DOHH2 (cell line): ENCODE measurements around the gene IMPDH1.

ENCODE experiments used
- H3F3A ChIP-seq: fragments of 200-600 bp; sonication (generic), shearing (Covaris generic); 2 replicates; pipeline ENCODE4 v1.6.0; 2016; ENCODE audit warnings: antibody characterized with exemption, mild to moderate bottlenecking; ENCODE audit not compliant: control insufficient read depth, insufficient read depth
- H3K27ac ChIP-seq: fragments of 200-600 bp; sonication (generic); 2 replicates; pipeline ENCODE4 v1.5.1; 2014; ENCODE audit warnings: low read depth, mild to moderate bottlenecking, low read length, moderate library complexity
- H3K27me3 ChIP-seq: fragments of 200-600 bp; sonication (generic); 2 replicates; pipeline ENCODE4 v1.6.1; 2014; ENCODE audit warnings: mild to moderate bottlenecking, low read length, mixed read lengths; ENCODE audit not compliant: control insufficient read depth
- H3K36me3 ChIP-seq: fragments of 200-600 bp; sonication (generic); 2 replicates; pipeline ENCODE4 v1.6.1; 2014; ENCODE audit warnings: mild to moderate bottlenecking, low read length, moderate library complexity, mixed read lengths; ENCODE audit not compliant: control insufficient read depth
- H3K4me1 ChIP-seq: fragments of 200-600 bp; sonication (generic); 2 replicates; pipeline ENCODE4 v1.6.1; 2014; ENCODE audit warnings: mild to moderate bottlenecking, low read length, mixed read lengths; ENCODE audit not compliant: control insufficient read depth
- H3K4me2 ChIP-seq: fragments of 200-600 bp; sonication (generic); 2 replicates; pipeline ENCODE4 v1.6.0; 2014; ENCODE audit warnings: mild to moderate bottlenecking, low read length, moderate library complexity
- H3K4me3 ChIP-seq: fragments of 200-600 bp; sonication (generic); 2 replicates; pipeline ENCODE4 v1.5.1; 2014; ENCODE audit warnings: mild to moderate bottlenecking, low read length, mixed read lengths
- H3K79me2 ChIP-seq: fragments of 200-600 bp; sonication (generic); 2 replicates; pipeline ENCODE4 v1.6.1; 2014; ENCODE audit warnings: mild to moderate bottlenecking, low read length, mixed read lengths; ENCODE audit not compliant: control insufficient read depth
- H3K9me2 ChIP-seq: fragments of 200-600 bp; sonication (generic); replicated peaks from 2 replicates; pipeline ENCODE4 v1.6.1; 2014; ENCODE audit warnings: mild to moderate bottlenecking, low read length, mixed read lengths; ENCODE audit not compliant: control insufficient read depth
- H3K9me3 ChIP-seq: fragments of 200-600 bp; sonication (generic); 2 replicates; pipeline ENCODE4 v1.6.1; 2014; ENCODE audit warnings: antibody characterized with exemption, low read length, mixed read lengths; ENCODE audit not compliant: control insufficient read depth, insufficient read depth
- H4K20me1 ChIP-seq: fragments of 200-600 bp; sonication (generic); 2 replicates; pipeline ENCODE4 v1.6.0; 2014; ENCODE audit warnings: low read depth, mild to moderate bottlenecking, antibody characterized with exemption, low read length, moderate library complexity; ENCODE audit not compliant: control insufficient read depth, insufficient read depth
- EZH2phosphoT487 ChIP-seq: fragments of 200-600 bp; sonication (generic); IDR thresholded peaks from 2 replicates; pipeline ENCODE4 v1.6.1; 2017; ENCODE audit warnings: borderline replicate concordance, mild to moderate bottlenecking, antibody characterized with exemption, low read length, moderate library complexity, mixed read lengths
- TF ChIP-seq, protein P1 (sequence below): fragments of 200-600 bp; sonication (generic); IDR thresholded peaks from one replicate; pipeline ENCODE4 v1.5.1; 2014; ENCODE audit warnings: antibody characterized with exemption, mild to moderate bottlenecking, low read depth, low read length; ENCODE audit not compliant: poor library complexity, severe bottlenecking

The IMPDH1 gene

DNA sequence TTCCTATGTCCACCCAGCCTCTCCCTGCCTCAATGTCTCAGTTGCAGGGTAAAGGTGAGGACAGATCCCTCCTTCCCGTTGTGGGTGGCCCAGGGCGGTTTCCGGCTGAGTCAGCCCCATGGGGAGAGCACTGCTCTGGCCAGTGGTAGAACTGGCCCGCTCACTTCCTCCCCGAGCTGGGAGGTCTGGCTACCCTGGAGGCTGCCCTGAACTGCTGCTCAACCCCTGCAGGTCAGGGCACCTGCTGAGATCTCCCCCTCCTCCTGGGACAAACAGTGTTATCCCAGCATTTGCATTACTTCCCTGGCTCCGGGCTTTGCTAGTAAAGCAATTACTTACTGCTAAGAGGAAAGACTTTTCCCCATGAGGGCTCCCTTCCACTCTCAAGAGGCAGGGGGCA is 21.4 kb upstream of the IMPDH1 start:
- Histone ChIP-seq H3K27ac (no peak overlapping the region), H3K4me1 (no peaks in the 10 kb centered on the region)

DNA sequence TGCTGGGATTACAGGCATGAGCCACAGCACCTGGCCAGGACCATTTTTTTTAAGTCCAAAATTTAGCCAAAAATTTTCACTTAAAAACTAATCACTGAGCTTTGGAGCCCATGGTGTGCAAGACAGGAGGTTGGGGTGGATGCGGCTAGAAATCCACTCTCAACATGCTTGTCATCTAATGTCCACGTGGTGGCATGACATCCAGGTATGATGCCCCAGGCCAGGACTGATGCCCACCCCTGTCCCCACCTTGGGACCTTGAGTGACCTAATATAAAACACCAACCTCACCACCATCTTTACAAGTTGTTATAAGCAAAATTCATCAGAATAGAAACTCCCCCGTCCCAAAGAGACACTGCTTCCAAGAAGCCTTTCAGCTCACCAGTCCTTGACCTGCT is 20.4 kb upstream of the IMPDH1 start:
- H3F3A ChIP-seq = peaks cover under 1% of the 10 kb centered on the region; the same call in 1 of the 2 replicates
- no peak overlapping the region for H3K27ac ChIP-seq
- TF ChIP-seq, protein P1, sequence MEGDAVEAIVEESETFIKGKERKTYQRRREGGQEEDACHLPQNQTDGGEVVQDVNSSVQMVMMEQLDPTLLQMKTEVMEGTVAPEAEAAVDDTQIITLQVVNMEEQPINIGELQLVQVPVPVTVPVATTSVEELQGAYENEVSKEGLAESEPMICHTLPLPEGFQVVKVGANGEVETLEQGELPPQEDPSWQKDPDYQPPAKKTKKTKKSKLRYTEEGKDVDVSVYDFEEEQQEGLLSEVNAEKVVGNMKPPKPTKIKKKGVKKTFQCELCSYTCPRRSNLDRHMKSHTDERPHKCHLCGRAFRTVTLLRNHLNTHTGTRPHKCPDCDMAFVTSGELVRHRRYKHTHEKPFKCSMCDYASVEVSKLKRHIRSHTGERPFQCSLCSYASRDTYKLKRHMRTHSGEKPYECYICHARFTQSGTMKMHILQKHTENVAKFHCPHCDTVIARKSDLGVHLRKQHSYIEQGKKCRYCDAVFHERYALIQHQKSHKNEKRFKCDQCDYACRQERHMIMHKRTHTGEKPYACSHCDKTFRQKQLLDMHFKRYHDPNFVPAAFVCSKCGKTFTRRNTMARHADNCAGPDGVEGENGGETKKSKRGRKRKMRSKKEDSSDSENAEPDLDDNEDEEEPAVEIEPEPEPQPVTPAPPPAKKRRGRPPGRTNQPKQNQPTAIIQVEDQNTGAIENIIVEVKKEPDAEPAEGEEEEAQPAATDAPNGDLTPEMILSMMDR = peak; percentile 49
- TF ChIP-seq EZH2phosphoT487 = no peak

More for the DNA sequence above, 21.4 kb upstream of the IMPDH1 start:
- Histone ChIP-seq H3K27me3 (peaks cover 13% of the 10 kb centered on the region), H3K9me3 (no peaks in the 10 kb centered on the region), H3K79me2 (no peaks in the 10 kb centered on the region), H3F3A (peaks cover 8% of the 10 kb centered on the region), H3K36me3 (no peaks in the 10 kb centered on the region), H3K9me2 (no peaks in the 10 kb centered on the region), H3K4me3 (no peak overlapping the region), H3K4me2 (no peak overlapping the region), H4K20me1 (no peaks in the 10 kb centered on the region)
- TF ChIP-seq, protein P1 = no peak
- no peak for TF ChIP-seq EZH2phosphoT487

DNA sequence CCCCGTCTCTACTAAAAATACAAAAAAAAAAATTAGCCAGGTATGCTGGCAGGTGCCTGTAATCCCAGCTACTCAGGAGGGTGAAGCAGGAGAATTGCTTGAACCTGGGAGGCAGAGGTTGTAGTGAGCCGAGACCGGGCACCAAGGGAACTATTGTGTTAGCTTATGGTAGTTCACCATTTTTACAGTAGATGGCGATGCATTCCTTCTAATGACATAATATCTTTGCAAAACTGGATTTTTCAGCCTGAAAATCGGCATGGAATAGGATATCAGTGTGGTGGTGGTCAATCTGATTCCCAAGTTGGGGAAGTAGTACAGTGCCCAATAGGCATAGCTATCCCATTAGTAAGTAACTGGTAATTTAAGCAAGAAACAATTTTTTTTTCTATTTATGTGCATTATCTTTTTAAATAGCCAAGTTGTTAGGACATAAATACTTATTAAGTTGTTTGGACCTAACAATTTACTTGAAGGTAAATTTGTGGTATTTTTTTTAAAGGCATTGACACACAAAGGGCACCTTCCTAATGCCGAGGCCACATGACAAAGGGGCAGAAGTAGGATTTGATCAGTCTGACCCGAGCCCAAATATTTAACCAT is 17.6 kb upstream of the IMPDH1 start:
- Histone ChIP-seq H3F3A (no peaks in the 10 kb centered on the region), H3K4me2 (no peak overlapping the region), H3K9me3 (no peaks in the 10 kb centered on the region), H3K9me2 (no peaks in the 10 kb centered on the region), H3K4me1 (no peaks in the 10 kb centered on the region), H4K20me1 (no peaks in the 10 kb centered on the region), H3K36me3 (no peaks in the 10 kb centered on the region), H3K79me2 (no peaks in the 10 kb centered on the region), H3K27me3 (peaks cover 15% of the 10 kb centered on the region), H3K27ac (no peak overlapping the region), H3K4me3 (no peak overlapping the region)
- TF ChIP-seq, protein P1 = peak; percentile 82
- no peak for TF ChIP-seq EZH2phosphoT487

More for the DNA sequence above, 20.4 kb upstream of the IMPDH1 start:
- peaks cover 14% of the 10 kb centered on the region for H3K27me3 ChIP-seq
- no peak overlapping the region for H3K4me3 ChIP-seq
- no peaks in the 10 kb centered on the region for H3K36me3 ChIP-seq
- H3K79me2 ChIP-seq = no peaks in the 10 kb centered on the region
- no peaks in the 10 kb centered on the region for H3K4me1 ChIP-seq
- H3K4me2 ChIP-seq = no peak overlapping the region
- no peaks in the 10 kb centered on the region for H3K9me2 ChIP-seq
- H4K20me1 ChIP-seq = no peaks in the 10 kb centered on the region
- no peaks in the 10 kb centered on the region for H3K9me3 ChIP-seq
